Fibroblast of pulmonary artery (primary cell): ENCODE data around the gene SPRR4.

Experiments
- DNase-seq: peaks from one replicate; pipeline ENCODE4 v3.0.0-alpha.2; 2010; ENCODE audit warnings: low read depth
- H3K4me3 ChIP-seq: replicated peaks from 2 replicates; pipeline ENCODE4 v1.5.1; 2011; ENCODE audit warnings: low read depth, mild to moderate bottlenecking, control low read depth, low read length, moderate library complexity
- TF ChIP-seq, protein P1 (sequence below): IDR thresholded peaks from 2 replicates; pipeline ENCODE4 v1.5.1; 2011; ENCODE audit warnings: mild to moderate bottlenecking, control low read depth, low read length, inconsistent platforms; ENCODE audit errors: missing control alignments

Gene SPRR4

DNA sequence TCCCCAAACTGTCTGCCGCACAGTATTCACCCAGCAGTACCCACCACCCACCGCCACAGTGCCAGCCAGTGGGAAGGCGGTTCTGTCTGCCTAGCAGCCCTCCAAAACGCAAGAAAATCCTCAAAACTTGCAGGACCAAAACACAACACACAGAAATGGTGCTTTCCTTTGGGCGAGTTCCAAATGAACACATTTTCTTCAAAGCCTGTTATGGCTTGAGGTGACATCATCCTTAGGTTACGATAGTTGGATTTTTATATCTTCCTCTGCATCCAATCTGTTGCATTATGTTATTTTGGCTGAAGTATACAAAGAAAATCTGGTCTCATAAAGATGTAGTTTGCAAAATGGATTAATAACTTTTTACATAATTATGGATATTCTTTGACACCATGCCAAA is 22.7 kb downstream of the SPRR4 start:
- TF ChIP-seq, protein P1, sequence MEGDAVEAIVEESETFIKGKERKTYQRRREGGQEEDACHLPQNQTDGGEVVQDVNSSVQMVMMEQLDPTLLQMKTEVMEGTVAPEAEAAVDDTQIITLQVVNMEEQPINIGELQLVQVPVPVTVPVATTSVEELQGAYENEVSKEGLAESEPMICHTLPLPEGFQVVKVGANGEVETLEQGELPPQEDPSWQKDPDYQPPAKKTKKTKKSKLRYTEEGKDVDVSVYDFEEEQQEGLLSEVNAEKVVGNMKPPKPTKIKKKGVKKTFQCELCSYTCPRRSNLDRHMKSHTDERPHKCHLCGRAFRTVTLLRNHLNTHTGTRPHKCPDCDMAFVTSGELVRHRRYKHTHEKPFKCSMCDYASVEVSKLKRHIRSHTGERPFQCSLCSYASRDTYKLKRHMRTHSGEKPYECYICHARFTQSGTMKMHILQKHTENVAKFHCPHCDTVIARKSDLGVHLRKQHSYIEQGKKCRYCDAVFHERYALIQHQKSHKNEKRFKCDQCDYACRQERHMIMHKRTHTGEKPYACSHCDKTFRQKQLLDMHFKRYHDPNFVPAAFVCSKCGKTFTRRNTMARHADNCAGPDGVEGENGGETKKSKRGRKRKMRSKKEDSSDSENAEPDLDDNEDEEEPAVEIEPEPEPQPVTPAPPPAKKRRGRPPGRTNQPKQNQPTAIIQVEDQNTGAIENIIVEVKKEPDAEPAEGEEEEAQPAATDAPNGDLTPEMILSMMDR: no peak
- no peak overlapping the region for H3K4me3 ChIP-seq
- no peak for DNase-seq

GRCh38 chr1:152995842-152996241 is 25.4 kb downstream of the SPRR4 start:
- DNase-seq: no peak
- TF ChIP-seq, protein P1: no peak
- no peak overlapping the region for H3K4me3 ChIP-seq

DNA sequence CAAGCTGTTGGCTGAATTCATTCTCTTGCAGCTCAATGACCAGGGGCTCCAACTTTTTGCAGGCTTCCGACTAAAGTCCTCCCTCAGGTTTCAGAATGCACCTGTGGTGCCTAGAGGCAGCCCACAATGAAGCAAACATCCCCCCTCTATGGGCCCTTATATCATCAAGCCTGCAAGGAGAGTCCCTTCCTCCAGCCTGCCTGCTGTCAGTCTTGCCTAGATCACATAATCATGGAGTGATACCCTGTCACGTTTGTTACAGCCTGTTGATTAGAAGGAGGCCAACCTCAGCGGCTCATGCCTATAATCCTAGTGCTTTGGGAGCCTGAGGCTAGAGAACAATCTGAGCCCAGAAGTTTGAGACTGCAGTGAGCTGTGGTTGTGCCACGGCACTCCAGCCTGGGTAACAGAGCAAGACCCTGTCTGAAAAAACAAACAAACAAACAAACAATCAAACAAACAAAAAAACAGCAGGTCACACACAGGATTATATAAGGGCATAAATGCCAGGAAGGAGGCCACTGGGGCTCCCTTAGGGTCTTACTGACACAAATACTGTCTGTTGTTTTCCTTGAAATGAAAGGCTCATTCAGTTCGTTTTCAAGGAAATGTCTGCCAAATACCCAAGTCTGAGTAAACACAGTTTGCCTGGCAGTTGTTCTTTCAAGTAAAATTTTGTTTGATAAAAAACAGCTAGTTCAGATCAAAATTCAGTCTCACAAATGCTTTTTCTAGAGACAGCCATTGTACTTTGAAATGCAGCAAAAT is 26.4 kb downstream of the SPRR4 start:
- no peak for DNase-seq
- H3K4me3 ChIP-seq: no peak overlapping the region
- TF ChIP-seq, protein P1: no peak

DNA sequence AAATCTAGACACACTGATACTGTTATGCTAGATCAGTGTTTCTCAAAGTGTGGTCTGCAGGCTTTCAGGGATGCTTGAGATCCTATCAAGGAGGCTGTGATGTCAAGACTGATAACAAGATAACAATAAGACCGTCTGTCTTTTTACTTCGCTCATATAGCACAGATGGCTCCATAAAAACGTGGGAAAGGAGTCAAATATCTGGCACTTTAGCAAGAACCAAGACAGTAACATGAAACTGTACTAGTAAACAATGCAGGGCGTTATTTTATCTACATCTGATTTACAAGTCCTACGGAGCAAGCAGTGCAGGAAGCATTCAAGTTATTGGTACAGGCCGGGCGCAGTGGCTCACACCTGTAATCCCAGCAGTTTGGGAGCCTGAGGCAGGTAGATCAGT is 27.5 kb downstream of the SPRR4 start:
- DNase-seq: no peak
- TF ChIP-seq, protein P1: no peak
- H3K4me3 ChIP-seq: no peak overlapping the region

DNA sequence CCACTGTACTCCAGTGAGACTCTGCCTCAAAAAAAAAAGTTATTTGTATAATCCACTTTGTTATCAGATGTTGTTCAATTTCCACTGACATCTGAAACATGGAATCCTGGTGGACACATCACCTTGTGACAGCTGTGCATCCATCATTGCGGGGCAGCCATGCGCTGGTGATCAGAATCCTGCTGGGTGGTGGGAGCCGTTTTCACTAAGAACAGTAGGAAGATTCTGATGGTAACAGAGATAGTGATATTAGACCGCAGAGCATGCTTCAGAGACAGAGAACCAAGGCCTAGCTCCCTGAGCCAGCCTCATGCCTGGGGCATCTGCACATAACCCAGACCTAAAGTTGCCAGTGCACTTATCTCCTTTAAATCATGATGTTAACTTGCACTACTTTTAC is 28.0 kb downstream of the SPRR4 start:
- no peak overlapping the region for H3K4me3 ChIP-seq
- TF ChIP-seq, protein P1: no peak
- no peak for DNase-seq

- TF ChIP-seq, protein P1: no peak
- no peak overlapping the region for H3K4me3 ChIP-seq
- DNase-seq: no peak
Measured at GRCh38 chr1:152999818-153000217, 29.4 kb downstream of the SPRR4 start.

GRCh38 chr1:153000294-153000693 is 29.8 kb downstream of the SPRR4 start:
- TF ChIP-seq, protein P1: no peak
- no peak for DNase-seq
- H3K4me3 ChIP-seq: no peak overlapping the region
